Adrenal gland (tissue), 5 donors: Measurements from ENCODE around the gene KCNH6.

Experiments
- POLR2A ChIP-seq, 2 donors: fragments of 450-650 bp; IDR thresholded peaks; one replicate each; pipeline ENCODE4 v1.6.1; 2017; ENCODE audit warnings: antibody characterized with exemption in 2 of 2, mild to moderate bottlenecking in 2 of 2, moderate library complexity in 1 of 2
- TF ChIP-seq, protein P1 (sequence below), 6 experiments: fragments of 450-650 bp in 4 of 6; fragments of 200-600 bp in 2 of 6; sonication (generic) in 1 of 6; IDR thresholded peaks; 1 replicate in 5 of 6; 2 replicates in 1 of 6; pipeline versions ENCODE4 v1.5.1 to v1.8.0; 2016 to 2021; ENCODE audit warnings: antibody characterized with exemption in 6 of 6, mild to moderate bottlenecking in 2 of 6, moderate library complexity in 1 of 6
- donor health status: DM: no; HTN: no; CAD: no.

DNA sequence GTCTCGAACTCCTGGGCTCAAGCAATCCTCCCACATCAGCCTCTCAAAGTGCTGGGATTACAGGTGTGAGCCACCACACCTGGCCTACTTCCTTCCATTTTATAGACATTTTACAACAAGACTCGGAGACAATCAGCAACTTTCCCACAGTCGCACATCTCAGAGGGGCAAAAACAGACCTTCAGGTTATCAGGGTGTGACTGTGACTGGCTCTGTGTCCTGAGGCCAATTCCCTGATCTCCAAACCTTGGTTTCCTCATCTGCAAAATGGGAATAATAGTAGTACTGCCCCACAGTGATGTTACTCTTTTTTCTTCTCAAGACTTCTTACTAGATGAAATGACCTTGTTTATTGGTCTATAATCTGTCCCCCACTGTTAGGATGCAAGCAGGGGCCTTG is 10.8 kb upstream of the KCNH6 start:
- TF ChIP-seq, protein P1, sequence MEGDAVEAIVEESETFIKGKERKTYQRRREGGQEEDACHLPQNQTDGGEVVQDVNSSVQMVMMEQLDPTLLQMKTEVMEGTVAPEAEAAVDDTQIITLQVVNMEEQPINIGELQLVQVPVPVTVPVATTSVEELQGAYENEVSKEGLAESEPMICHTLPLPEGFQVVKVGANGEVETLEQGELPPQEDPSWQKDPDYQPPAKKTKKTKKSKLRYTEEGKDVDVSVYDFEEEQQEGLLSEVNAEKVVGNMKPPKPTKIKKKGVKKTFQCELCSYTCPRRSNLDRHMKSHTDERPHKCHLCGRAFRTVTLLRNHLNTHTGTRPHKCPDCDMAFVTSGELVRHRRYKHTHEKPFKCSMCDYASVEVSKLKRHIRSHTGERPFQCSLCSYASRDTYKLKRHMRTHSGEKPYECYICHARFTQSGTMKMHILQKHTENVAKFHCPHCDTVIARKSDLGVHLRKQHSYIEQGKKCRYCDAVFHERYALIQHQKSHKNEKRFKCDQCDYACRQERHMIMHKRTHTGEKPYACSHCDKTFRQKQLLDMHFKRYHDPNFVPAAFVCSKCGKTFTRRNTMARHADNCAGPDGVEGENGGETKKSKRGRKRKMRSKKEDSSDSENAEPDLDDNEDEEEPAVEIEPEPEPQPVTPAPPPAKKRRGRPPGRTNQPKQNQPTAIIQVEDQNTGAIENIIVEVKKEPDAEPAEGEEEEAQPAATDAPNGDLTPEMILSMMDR (IDR thresholded peaks at IDR 0.05) = no peak
- TF ChIP-seq POLR2A (IDR thresholded peaks at IDR 0.05) = no peak
